HEK293 (cell line): ENCODE measurements around the gene CCDC78.

Experiments
- BCL11A ChIP-seq: fragments of 450-650 bp; formaldehyde crosslinking; IDR thresholded peaks from 2 replicates; pipeline ENCODE4 v1.5.1; 2016; ENCODE audit warnings: low read depth, missing biosample characterization, missing genetic modification characterization
- KLF8 ChIP-seq: fragments of 450-650 bp; formaldehyde crosslinking; IDR thresholded peaks from 2 replicates; pipeline ENCODE4 v1.5.1; 2016; ENCODE audit warnings: missing biosample characterization, missing genetic modification characterization
- SCRT2 ChIP-seq: fragments of 450-650 bp; formaldehyde crosslinking; IDR thresholded peaks from 2 replicates; pipeline ENCODE4 v1.5.1; 2016; ENCODE audit warnings: missing biosample characterization, missing genetic modification characterization
- SP2 ChIP-seq: fragments of 450-650 bp; formaldehyde crosslinking; IDR thresholded peaks from 2 replicates; pipeline ENCODE4 v1.5.1; 2016; ENCODE audit warnings: missing biosample characterization, missing genetic modification characterization
- ZBTB8A ChIP-seq: fragments of 450-650 bp; formaldehyde crosslinking; IDR thresholded peaks from 2 replicates; pipeline ENCODE4 v1.5.1; 2016; ENCODE audit warnings: missing biosample characterization, missing genetic modification characterization
- ZIC2 ChIP-seq: fragments of 450-650 bp; formaldehyde crosslinking; IDR thresholded peaks from 2 replicates; pipeline ENCODE4 v1.5.1; 2016; ENCODE audit warnings: missing biosample characterization, missing genetic modification characterization
- ZNF157 ChIP-seq: fragments of 450-650 bp; formaldehyde crosslinking; IDR thresholded peaks from 2 replicates; pipeline ENCODE4 v1.5.1; 2016; ENCODE audit warnings: missing biosample characterization, missing genetic modification characterization
- ZNF239 ChIP-seq: fragments of 450-650 bp; formaldehyde crosslinking; IDR thresholded peaks from 2 replicates; pipeline ENCODE4 v1.5.1; 2016; ENCODE audit warnings: missing biosample characterization, missing genetic modification characterization
- ZNF335 ChIP-seq: fragments of 450-650 bp; formaldehyde crosslinking; conservative IDR thresholded peaks from 2 replicates; pipeline ENCODE4 v1.5.1; 2016; ENCODE audit warnings: missing biosample characterization, missing genetic modification characterization
- ZNF366 ChIP-seq: fragments of 450-650 bp; formaldehyde crosslinking; conservative IDR thresholded peaks from 2 replicates; pipeline ENCODE4 v1.5.1; 2016; ENCODE audit warnings: missing biosample characterization, missing genetic modification characterization
- ZNF391 ChIP-seq: fragments of 450-650 bp; formaldehyde crosslinking; IDR thresholded peaks from 2 replicates; pipeline ENCODE4 v1.5.1; 2016; ENCODE audit warnings: low read depth, missing biosample characterization, missing genetic modification characterization, borderline replicate concordance
- ZNF426 ChIP-seq: fragments of 450-650 bp; formaldehyde crosslinking; IDR thresholded peaks from 2 replicates; pipeline ENCODE4 v1.5.1; 2017; ENCODE audit warnings: missing biosample characterization, missing genetic modification characterization, mild to moderate bottlenecking, inconsistent platforms, moderate library complexity
- ZNF530 ChIP-seq: fragments of 450-650 bp; formaldehyde crosslinking; IDR thresholded peaks from 2 replicates; pipeline ENCODE4 v1.5.1; 2016; ENCODE audit warnings: low read depth, missing biosample characterization, missing genetic modification characterization
- ZNF585B ChIP-seq: fragments of 450-650 bp; formaldehyde crosslinking; IDR thresholded peaks from 2 replicates; pipeline ENCODE4 v1.5.1; 2016; ENCODE audit warnings: missing biosample characterization, missing genetic modification characterization
- ZNF600 ChIP-seq: fragments of 450-650 bp; formaldehyde crosslinking; IDR thresholded peaks from 2 replicates; pipeline ENCODE4 v1.5.1; 2016; ENCODE audit warnings: missing biosample characterization, missing genetic modification characterization
- ZNF658 ChIP-seq: fragments of 450-650 bp; formaldehyde crosslinking; IDR thresholded peaks from 2 replicates; pipeline ENCODE4; 2016; ENCODE audit warnings: missing biosample characterization, missing genetic modification characterization
- ZNF785 ChIP-seq: fragments of 450-650 bp; formaldehyde crosslinking; IDR thresholded peaks from 2 replicates; pipeline ENCODE4 v1.5.1; 2016; ENCODE audit warnings: missing biosample characterization, missing genetic modification characterization
- ZNF830 ChIP-seq: fragments of 450-650 bp; IDR thresholded peaks from 2 replicates; pipeline ENCODE4 v1.5.0; 2018; ENCODE audit warnings: missing biosample characterization, missing genetic modification characterization, low read depth, mild to moderate bottlenecking, moderate library complexity
- ZNF843 ChIP-seq: fragments of 450-650 bp; formaldehyde crosslinking; IDR thresholded peaks from 2 replicates; pipeline ENCODE4 v1.5.1; 2016; ENCODE audit warnings: missing biosample characterization, missing genetic modification characterization
- ZSCAN16 ChIP-seq: fragments of 450-650 bp; formaldehyde crosslinking; IDR thresholded peaks from 2 replicates; pipeline ENCODE4 v1.5.1; 2016; ENCODE audit warnings: missing biosample characterization, missing genetic modification characterization
- TF ChIP-seq, protein P1 (sequence below): fragments of 450-650 bp; formaldehyde crosslinking; IDR thresholded peaks from 2 replicates; pipeline ENCODE4 v1.5.1; 2016; ENCODE audit warnings: missing biosample characterization, missing genetic modification characterization
- TF ChIP-seq, protein P2 (sequence below): fragments of 450-650 bp; formaldehyde crosslinking; IDR thresholded peaks from 2 replicates; pipeline ENCODE4 v1.5.1; 2016; ENCODE audit warnings: missing biosample characterization, missing genetic modification characterization
- TF ChIP-seq, protein P3 (sequence below): fragments of 450-650 bp; formaldehyde crosslinking; optimal IDR thresholded peaks from 2 replicates; pipeline ENCODE3; 2016; ENCODE audit warnings: missing biosample characterization, mild to moderate bottlenecking, missing genetic modification characterization
- TF ChIP-seq, protein P4 (sequence below): fragments of 450-650 bp; formaldehyde crosslinking; IDR thresholded peaks from 2 replicates; pipeline ENCODE4 v1.5.1; 2017; ENCODE audit warnings: missing biosample characterization, mild to moderate bottlenecking, missing genetic modification characterization, moderate library complexity
- TF ChIP-seq, protein P5 (sequence below): sonication (generic); formaldehyde crosslinking; IDR thresholded peaks from 2 replicates; pipeline ENCODE4 v1.8.1; 2022; ENCODE audit warnings: mild to moderate bottlenecking, moderate library complexity, missing genetic modification reagents
- TF ChIP-seq, protein P6 (sequence below): fragments of 450-650 bp; formaldehyde crosslinking; conservative IDR thresholded peaks from 2 replicates; pipeline ENCODE4 v1.5.1; 2016; ENCODE audit warnings: low read depth, missing biosample characterization, missing genetic modification characterization

CCDC78 gene

DNA sequence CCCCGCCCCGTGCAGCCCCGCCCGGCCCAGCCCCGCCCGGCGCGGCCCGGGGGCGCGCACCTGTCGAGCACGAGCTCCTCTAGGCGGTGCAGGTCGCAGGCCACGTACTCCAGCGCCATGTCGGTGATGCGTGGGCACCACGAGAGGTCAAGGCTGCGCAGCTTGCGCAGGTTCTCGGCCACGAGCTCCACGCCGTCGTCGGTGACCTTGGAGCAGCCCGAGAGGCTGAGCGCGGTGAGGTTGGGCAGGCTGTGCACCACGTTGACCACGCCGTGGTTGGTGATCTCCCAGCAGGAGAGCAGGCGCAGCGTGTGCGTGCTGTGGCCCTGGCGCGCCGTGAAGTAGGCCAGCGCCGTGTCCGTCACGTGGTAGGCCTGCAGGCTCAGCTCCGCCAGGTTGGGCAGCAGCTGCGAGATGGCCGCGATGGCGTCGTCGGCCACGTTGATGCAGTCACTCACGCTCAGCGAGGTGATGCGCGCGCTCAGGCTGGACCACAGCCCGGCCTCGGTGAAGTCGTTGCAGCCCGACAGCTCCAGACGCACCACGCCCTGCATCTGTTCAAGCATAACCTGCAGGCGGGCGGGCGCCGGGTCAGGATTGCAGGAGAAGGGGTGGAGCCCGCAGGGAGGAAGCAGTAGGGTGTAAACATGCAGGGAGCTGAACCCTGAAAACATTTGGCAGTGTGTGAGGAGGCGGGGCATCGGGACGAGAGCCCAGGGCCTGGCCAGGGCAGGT, 30.7 kb downstream of the CCDC78 start (continued):
- TF ChIP-seq, protein P1, sequence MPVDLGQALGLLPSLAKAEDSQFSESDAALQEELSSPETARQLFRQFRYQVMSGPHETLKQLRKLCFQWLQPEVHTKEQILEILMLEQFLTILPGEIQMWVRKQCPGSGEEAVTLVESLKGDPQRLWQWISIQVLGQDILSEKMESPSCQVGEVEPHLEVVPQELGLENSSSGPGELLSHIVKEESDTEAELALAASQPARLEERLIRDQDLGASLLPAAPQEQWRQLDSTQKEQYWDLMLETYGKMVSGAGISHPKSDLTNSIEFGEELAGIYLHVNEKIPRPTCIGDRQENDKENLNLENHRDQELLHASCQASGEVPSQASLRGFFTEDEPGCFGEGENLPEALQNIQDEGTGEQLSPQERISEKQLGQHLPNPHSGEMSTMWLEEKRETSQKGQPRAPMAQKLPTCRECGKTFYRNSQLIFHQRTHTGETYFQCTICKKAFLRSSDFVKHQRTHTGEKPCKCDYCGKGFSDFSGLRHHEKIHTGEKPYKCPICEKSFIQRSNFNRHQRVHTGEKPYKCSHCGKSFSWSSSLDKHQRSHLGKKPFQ (tag by site-specific recombination) = no peak
- TF ChIP-seq ZBTB8A = peak; percentile 81
- peak; percentile 35; the same call in 1 of the 2 replicates for TF ChIP-seq ZNF785 (tag by site-specific recombination)
- peak; percentile 69 for TF ChIP-seq SP2 (tag by site-specific recombination)
- TF ChIP-seq, protein P2, sequence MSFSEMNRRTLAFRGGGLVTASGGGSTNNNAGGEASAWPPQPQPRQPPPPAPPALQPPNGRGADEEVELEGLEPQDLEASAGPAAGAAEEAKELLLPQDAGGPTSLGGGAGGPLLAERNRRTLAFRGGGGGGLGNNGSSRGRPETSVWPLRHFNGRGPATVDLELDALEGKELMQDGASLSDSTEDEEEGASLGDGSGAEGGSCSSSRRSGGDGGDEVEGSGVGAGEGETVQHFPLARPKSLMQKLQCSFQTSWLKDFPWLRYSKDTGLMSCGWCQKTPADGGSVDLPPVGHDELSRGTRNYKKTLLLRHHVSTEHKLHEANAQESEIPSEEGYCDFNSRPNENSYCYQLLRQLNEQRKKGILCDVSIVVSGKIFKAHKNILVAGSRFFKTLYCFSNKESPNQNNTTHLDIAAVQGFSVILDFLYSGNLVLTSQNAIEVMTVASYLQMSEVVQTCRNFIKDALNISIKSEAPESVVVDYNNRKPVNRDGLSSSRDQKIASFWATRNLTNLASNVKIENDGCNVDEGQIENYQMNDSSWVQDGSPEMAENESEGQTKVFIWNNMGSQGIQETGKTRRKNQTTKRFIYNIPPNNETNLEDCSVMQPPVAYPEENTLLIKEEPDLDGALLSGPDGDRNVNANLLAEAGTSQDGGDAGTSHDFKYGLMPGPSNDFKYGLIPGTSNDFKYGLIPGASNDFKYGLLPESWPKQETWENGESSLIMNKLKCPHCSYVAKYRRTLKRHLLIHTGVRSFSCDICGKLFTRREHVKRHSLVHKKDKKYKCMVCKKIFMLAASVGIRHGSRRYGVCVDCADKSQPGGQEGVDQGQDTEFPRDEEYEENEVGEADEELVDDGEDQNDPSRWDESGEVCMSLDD (tag by site-specific recombination) = no peak
- TF ChIP-seq ZNF658 (tag by site-specific recombination) = no peak
- no peak for TF ChIP-seq ZNF585B
- TF ChIP-seq ZSCAN16 (tag by site-specific recombination) = no peak
- TF ChIP-seq ZNF530 (tag by site-specific recombination) = no peak
- TF ChIP-seq, protein P3, sequence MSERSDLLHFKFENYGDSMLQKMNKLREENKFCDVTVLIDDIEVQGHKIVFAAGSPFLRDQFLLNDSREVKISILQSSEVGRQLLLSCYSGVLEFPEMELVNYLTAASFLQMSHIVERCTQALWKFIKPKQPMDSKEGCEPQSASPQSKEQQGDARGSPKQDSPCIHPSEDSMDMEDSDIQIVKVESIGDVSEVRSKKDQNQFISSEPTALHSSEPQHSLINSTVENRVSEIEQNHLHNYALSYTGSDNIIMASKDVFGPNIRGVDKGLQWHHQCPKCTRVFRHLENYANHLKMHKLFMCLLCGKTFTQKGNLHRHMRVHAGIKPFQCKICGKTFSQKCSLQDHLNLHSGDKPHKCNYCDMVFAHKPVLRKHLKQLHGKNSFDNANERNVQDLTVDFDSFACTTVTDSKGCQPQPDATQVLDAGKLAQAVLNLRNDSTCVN = peak; percentile 92
- no peak for TF ChIP-seq ZNF335
- TF ChIP-seq ZNF426 (tag by site-specific recombination) = no peak
- peak; percentile 69 for TF ChIP-seq ZIC2 (tag by site-specific recombination)
- TF ChIP-seq, protein P4, sequence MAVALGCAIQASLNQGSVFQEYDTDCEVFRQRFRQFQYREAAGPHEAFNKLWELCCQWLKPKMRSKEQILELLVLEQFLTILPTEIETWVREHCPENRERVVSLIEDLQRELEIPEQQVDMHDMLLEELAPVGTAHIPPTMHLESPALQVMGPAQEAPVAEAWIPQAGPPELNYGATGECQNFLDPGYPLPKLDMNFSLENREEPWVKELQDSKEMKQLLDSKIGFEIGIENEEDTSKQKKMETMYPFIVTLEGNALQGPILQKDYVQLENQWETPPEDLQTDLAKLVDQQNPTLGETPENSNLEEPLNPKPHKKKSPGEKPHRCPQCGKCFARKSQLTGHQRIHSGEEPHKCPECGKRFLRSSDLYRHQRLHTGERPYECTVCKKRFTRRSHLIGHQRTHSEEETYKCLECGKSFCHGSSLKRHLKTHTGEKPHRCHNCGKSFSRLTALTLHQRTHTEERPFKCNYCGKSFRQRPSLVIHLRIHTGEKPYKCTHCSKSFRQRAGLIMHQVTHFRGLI (tag by site-specific recombination) = peak; percentile 87
- peak; percentile 70; the same call in 1 of the 2 replicates for TF ChIP-seq ZNF391 (tag by site-specific recombination)
- peak; percentile 14; the same call in 1 of the 2 replicates for TF ChIP-seq KLF8 (tag by site-specific recombination)
- TF ChIP-seq SCRT2 = peak; percentile 74
- TF ChIP-seq BCL11A (tag by site-specific recombination) = no peak
- TF ChIP-seq, protein P5, sequence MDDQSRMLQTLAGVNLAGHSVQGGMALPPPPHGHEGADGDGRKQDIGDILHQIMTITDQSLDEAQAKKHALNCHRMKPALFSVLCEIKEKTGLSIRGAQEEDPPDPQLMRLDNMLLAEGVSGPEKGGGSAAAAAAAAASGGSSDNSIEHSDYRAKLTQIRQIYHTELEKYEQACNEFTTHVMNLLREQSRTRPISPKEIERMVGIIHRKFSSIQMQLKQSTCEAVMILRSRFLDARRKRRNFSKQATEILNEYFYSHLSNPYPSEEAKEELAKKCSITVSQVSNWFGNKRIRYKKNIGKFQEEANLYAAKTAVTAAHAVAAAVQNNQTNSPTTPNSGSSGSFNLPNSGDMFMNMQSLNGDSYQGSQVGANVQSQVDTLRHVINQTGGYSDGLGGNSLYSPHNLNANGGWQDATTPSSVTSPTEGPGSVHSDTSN (CRISPR knock-in tag) = peak; percentile 77; the same call in 1 of the 2 replicates
- TF ChIP-seq ZNF600 = peak; percentile 97
- TF ChIP-seq ZNF157 = no peak
- TF ChIP-seq, protein P6, sequence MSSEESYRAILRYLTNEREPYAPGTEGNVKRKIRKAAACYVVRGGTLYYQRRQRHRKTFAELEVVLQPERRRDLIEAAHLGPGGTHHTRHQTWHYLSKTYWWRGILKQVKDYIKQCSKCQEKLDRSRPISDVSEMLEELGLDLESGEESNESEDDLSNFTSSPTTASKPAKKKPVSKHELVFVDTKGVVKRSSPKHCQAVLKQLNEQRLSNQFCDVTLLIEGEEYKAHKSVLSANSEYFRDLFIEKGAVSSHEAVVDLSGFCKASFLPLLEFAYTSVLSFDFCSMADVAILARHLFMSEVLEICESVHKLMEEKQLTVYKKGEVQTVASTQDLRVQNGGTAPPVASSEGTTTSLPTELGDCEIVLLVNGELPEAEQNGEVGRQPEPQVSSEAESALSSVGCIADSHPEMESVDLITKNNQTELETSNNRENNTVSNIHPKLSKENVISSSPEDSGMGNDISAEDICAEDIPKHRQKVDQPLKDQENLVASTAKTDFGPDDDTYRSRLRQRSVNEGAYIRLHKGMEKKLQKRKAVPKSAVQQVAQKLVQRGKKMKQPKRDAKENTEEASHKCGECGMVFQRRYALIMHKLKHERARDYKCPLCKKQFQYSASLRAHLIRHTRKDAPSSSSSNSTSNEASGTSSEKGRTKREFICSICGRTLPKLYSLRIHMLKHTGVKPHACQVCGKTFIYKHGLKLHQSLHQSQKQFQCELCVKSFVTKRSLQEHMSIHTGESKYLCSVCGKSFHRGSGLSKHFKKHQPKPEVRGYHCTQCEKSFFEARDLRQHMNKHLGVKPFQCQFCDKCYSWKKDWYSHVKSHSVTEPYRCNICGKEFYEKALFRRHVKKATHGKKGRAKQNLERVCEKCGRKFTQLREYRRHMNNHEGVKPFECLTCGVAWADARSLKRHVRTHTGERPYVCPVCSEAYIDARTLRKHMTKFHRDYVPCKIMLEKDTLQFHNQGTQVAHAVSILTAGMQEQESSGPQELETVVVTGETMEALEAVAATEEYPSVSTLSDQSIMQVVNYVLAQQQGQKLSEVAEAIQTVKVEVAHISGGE (tag by site-specific recombination) = no peak
- TF ChIP-seq ZNF843 (tag by site-specific recombination) = peak; percentile 37; the same call in 1 of the 2 replicates
- no peak for TF ChIP-seq ZNF239 (tag by site-specific recombination)
- no peak for TF ChIP-seq ZNF830 (tag by site-specific recombination)
- TF ChIP-seq ZNF366 (tag by site-specific recombination) = no peak
